H1 (cell line): Measurements from ENCODE around the gene KLF13. TPM values are rescaled to one million over a fixed set of nuclear protein-coding genes. Genes with fewer than 3 reads are reported as not detected.

Experiments used
- KDM1A ChIP-seq: fragments of 200-600, 300-600 bp; sonication (generic); IDR thresholded peaks from 2 replicates; pipeline ENCODE4 v1.7.1; 2016; ENCODE audit warnings: mild to moderate bottlenecking, low read length, borderline replicate concordance
- POU5F1 ChIP-seq: IDR thresholded peaks from 2 replicates; pipeline ENCODE4 v1.6.1; 2011; ENCODE audit warnings: low read depth, mild to moderate bottlenecking, low read length, moderate library complexity
- SRF ChIP-seq: IDR thresholded peaks from 2 replicates; pipeline ENCODE4 v1.6.1; 2011; ENCODE audit warnings: mild to moderate bottlenecking, low read depth, low read length, moderate library complexity
- SUZ12 ChIP-seq: fragments of 200-600 bp; sonication (generic); IDR thresholded peaks from 2 replicates; pipeline ENCODE4 v1.6.1; 2012; ENCODE audit warnings: mild to moderate bottlenecking, inconsistent platforms, low read length, moderate library complexity, mixed read lengths
- YY1 ChIP-seq: IDR thresholded peaks from 2 replicates; pipeline ENCODE4 v1.6.1; 2011; ENCODE audit warnings: low read depth, mild to moderate bottlenecking, low read length
- polyA plus RNA-seq, 7 experiments: library from polyadenylated mRNA; depleted of rRNA in 3 of 7; stranded (reverse) in 5 of 7; unstranded in 2 of 7; fragments of >200 nt in 5 of 7; fragments of 200-250 nt in 2 of 7; gene quantifications; 1 replicate in 5 of 7; 2 replicates in 1 of 7; 4 replicates in 1 of 7; pipeline versions ENCODE4 v1.2.1 to v1.2.3, GENCODE V29; 2011 to 2013; ENCODE audit warnings: missing spikeins in 2 of 7, mixed read lengths in 2 of 7
- total RNA-seq: library from RNA; stranded (reverse); fragmentation: NEBNext Ultra II Directional; extraction: Animal tissue kit (Norgen Biotek cat#: 25700); gene quantifications from 2 replicates; pipeline ENCODE4 v1.2.1, GENCODE V29; 2021
- TF ChIP-seq, protein P1 (sequence below): IDR thresholded peaks from 2 replicates; pipeline ENCODE4 v1.6.1; 2011; ENCODE audit warnings: low read length, improper control_type of control experiment
- TF ChIP-seq, protein P2 (sequence below): IDR thresholded peaks from 2 replicates; pipeline ENCODE4 v1.6.1; 2012; ENCODE audit warnings: inconsistent platforms
- TF ChIP-seq, protein P3 (sequence below): IDR thresholded peaks from 2 replicates; pipeline ENCODE4 v1.6.1; 2012; ENCODE audit warnings: inconsistent platforms

Gene KLF13
- total and polyA plus RNA-seq, 2 of the 8 experiments (the other 6 are each of a cell fraction or from before 2014, with no cell fraction given): 18.3 to 33.4 TPM

DNA sequence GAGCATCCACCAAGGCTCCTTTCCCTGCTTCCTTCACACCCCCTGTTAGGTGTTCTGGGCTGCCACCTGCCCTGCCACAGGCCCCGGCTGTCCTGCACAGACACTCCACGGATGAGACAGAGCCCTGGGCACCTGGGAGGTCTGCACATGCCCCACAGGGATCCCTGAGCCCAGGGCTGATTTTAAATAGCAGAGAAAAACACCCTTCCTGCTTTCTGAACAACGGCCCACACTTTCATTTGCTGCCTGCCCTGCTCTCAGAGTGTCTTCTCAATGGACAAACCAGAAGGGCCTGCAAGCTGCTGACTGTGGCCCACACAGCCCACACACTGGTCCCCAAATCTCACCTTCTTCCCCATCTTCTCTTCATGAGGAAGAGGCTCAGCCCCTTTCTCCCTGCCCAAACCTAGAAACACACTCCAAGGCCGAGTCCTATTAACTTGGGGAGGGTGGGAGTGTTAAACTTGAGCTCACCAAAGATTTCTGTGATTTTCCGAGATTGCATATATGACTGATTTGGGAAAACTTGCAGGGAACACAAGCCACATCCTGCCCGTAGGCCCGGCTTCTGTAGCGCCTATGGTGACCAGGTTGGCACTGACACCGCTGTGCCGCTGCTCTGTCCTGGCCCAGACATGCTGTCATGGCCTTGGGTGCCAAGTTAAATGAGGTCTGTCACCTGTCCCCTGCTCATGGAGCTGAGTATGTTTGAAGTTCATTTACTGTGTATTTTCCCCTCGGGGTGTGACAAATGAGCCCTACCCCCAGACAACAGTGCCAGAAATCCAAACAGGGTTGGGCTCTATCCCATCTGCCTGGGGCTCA, 47.2 kb upstream of the KLF13 start (continued):
- TF ChIP-seq, protein P1, sequence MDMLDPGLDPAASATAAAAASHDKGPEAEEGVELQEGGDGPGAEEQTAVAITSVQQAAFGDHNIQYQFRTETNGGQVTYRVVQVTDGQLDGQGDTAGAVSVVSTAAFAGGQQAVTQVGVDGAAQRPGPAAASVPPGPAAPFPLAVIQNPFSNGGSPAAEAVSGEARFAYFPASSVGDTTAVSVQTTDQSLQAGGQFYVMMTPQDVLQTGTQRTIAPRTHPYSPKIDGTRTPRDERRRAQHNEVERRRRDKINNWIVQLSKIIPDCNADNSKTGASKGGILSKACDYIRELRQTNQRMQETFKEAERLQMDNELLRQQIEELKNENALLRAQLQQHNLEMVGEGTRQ: no peak
- TF ChIP-seq SUZ12: no peak
- TF ChIP-seq POU5F1: no peak
- TF ChIP-seq SRF: no peak
- TF ChIP-seq KDM1A: no peak
- TF ChIP-seq YY1: no peak
- TF ChIP-seq, protein P2, sequence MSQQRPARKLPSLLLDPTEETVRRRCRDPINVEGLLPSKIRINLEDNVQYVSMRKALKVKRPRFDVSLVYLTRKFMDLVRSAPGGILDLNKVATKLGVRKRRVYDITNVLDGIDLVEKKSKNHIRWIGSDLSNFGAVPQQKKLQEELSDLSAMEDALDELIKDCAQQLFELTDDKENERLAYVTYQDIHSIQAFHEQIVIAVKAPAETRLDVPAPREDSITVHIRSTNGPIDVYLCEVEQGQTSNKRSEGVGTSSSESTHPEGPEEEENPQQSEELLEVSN: no peak
- TF ChIP-seq, protein P3, sequence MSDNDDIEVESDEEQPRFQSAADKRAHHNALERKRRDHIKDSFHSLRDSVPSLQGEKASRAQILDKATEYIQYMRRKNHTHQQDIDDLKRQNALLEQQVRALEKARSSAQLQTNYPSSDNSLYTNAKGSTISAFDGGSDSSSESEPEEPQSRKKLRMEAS: no peak
- TF ChIP-seq, all 59 proteins: peak for 0
